Activated CD8-positive, alpha-beta memory T cell treated with anti-CD3 and anti-CD28 coated beads, Interleukin-2, amount 50 U/mL, for 1 hour (primary cell): ENCODE measurements around the gene TRAPPC1.
"Not testable (repeated sequence)": the region's sequence is repeated elsewhere in the genome, so short reads cannot be mapped to it uniquely, and the experiment has no call there.

ENCODE experiments used
- DNase-seq: peaks from one replicate; pipeline ENCODE4 v3.0.0-alpha.2; 2020; ENCODE audit errors: extremely low read depth

Gene TRAPPC1, protein sequence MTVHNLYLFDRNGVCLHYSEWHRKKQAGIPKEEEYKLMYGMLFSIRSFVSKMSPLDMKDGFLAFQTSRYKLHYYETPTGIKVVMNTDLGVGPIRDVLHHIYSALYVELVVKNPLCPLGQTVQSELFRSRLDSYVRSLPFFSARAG

DNA sequence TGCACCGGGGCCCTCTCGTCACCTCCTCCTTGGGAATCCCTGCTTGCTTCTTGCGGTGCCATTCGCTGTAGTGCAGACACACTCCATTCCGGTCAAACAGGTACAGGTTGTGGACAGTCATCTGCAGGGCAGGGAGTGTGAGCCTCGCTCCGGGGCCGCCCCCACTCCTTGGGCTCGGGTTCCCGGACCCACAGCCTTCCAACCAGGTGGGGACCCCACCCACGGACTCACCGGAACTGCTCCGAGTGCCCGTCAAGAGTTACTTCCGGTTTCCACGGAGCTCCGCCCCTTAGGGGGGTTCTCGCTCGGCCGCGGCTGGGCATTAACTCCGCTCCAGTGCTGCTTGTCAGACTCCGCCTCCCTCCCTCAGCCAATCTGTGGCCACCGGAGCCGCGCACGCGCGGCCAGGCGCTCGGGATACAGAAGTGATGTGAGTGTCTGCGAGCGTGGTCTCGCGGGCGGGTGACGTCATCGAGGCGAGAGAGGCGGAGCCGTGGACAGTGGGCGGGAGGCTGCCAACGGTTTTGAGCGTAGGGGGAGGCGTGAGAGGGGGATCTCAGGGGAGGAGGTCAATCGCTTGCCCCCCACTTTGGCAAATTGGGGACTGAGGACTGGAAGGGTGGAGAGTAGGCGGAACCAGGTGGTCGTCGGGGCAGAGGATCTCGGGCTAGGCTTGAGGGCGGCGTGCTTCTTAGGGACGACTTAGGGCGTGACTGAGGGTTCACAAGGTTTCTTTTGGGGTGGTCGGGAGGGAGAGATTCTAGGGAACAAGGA is at the start of gene TRAPPC1, which contains the start of gene CNTROB:
TSS of gene TRAPPC1 (minus strand) at position 238 of the 774 bp plus-strand sequence. CDS start at position 121, 117 bp downstream.
TSS of gene CNTROB (plus strand) at position 498 of the 774 bp plus-strand sequence. CDS start 874 bp downstream, outside the sequence.
- DNase-seq: peak; percentile 94

GRCh38 chr17:7977805-7978204 is 46.1 kb upstream of the TRAPPC1 start:
- no peak for DNase-seq

GRCh38 chr17:7977039-7977438 is 45.3 kb upstream of the TRAPPC1 start:
- DNase-seq: no peak

DNA sequence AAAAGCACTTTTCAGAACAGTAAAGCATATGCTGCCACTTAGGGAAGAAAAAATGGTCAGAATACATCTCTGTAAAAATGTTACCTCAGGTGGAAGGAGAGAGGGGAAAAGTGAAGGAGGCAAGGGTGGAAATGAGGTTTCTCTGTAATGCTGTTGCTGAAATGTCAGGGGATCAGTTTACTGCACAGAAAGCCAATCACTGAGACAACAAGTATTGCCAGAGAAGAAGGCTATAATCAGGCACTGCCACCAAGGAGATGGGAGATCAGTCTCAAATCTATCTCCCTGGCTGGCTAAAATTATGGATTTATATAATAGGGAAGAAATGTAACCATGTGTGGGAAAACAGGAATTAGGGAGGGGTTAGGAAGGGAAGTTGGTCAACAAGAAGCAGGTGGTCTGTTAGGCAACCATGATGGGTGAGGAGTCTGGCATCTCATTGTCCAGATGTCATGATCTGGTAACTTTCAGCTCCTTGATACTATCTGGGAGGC is 42.9 kb upstream of the TRAPPC1 start:
- no peak for DNase-seq

DNA sequence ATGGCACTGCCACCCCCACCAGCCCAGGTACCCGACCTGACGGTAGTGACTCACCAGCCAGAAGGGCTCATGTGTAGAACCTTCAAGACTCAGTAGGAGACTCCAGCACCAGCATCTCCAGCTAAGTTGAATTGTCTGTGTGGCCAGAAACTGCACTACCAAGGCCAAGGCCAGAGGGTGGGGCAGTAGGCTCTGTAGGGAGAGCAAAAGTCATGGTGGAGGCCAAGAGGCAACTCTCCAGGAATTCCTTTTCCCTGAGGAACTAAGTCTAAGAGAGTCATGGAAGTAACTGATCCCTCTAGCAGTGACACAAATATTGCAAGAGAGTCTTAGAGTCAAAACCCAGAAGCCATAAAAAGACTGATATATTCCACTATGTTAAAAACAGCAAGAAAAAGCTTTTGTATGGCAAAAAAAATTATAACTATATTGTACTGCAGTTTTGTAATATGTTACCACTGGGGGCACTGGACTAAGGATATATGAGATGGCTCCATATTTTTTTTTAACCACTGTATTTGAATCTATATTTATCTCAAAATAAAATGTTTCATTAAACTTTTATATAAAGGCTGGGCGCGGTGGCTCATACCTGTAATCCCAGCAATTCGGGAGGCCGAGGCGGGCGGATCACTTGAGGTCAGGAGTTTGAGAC is 40.5 kb upstream of the TRAPPC1 start:
- no peak for DNase-seq

DNA sequence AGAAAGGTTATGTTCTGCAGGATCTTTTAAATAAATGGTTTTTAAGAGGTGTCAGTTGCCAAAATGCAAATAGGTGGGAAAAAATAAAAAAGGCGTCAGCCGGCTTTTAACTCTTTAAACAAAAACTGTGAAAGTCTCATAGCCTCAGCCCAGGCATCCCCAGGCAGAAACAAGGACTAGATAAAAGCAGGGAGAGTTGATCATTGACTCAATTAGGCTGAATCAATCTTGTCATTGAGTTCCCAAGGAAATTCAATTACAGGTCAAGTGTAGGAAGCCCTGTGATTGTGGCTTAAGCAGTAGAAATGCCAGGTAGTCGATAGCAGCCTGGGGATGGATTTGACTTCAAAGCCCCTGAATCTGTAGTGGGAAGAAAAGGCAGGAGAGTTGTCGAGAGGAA is 39.9 kb upstream of the TRAPPC1 start:
- DNase-seq: no peak

GRCh38 chr17:7969433-7969832 is 37.7 kb upstream of the TRAPPC1 start:
- no peak for DNase-seq

GRCh38 chr17:7967751-7968150 is 36.0 kb upstream of the TRAPPC1 start:
- DNase-seq: no peak

DNA sequence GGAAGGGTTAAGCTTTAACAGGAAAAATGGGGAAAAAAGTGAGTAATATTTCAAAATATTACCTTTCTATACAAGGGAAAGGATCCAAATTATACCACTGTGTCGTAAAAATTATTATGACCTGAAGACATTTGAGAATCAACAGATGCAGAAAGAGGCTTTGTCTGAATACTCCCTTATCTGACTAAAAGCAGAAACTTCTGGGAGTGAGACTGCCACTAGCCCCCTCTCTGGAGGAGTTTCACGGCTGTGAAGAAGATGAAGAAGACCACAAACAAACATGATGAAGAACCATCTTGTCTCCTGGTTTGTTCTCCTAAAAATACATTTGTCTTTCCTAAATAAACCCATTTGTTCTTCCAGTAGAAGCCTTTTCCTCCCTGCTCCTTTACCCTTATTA is 29.7 kb upstream of the TRAPPC1 start:
- no peak for DNase-seq

GRCh38 chr17:7959503-7960253 is 27.9 kb upstream of the TRAPPC1 start:
- DNase-seq: no peak

- no peak for DNase-seq
Measured at GRCh38 chr17:7956228-7956965, 24.7 kb upstream of the TRAPPC1 start.

DNA sequence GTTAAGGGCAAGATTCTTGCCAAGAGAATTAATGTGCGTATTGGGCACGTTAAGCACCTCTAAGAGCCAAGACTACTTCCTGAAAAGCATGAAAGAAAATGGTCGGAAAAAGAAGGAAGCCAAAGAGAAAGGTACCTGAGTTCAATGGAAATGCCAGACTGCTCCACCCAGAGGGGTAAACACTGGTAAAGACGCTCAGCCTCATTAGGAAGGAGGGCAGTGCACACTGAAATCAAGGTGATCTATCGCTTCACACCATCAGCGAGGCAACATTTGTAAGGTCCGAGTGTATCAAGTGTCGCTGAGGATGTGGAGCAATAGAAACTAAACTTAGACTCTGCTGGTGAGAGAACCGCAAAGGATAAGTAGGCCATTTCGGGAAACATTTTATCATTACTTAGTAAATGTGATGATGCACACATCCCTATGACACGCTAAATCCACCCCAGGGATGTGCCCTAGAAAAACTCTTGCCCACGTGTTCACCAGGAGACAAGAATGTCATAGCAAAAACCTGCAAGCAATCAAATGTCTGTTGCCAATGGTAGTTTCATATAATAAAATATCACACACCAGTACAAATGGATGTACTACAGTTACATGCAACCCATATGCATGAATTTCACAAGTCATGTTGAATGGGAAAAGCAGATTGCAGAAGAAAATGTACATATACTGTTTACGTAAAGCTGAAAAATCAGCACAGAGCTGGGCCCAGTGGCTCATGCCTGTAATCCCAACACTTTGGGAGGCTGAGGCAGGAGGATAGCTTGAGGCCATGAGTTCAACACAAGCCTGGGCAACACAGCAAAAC is 23.9 kb upstream of the TRAPPC1 start:
- no peak for DNase-seq

- DNase-seq: not testable (repeated sequence)
Measured at GRCh38 chr17:7953266-7953665, 21.5 kb upstream of the TRAPPC1 start.

DNA sequence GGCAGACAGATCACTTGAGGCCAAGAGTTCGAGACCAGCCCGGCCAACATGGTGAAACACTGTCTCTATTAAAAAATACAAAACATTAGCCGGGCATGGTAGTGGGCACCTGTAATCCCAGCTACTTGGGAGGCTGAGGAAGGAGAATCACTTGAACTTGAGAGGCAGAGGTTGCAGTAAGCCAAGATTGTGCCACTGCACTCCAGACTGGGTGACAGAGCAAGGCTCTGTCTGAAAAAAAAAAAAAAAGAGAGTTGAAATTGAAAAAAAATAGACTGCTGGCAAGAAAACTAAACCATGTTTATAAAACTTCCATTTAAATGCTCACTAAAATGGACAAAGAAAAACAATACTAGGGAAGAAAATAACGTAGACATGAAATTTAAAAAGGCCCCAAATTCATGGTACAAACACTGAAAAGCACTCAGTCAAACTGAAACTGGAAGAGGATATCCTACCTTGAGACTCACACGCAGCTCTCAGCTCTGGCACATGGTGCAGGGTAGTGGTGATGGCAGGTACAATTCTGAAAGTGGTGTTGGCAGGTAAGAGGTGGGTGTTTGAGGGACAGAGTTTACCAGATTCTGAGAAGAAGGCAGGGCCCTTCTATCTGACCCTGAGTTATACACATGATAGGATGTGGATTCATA is 19.5 kb upstream of the TRAPPC1 start:
- DNase-seq: no peak

- DNase-seq: no peak
Measured at GRCh38 chr17:7950578-7950977, 18.8 kb upstream of the TRAPPC1 start.

DNA sequence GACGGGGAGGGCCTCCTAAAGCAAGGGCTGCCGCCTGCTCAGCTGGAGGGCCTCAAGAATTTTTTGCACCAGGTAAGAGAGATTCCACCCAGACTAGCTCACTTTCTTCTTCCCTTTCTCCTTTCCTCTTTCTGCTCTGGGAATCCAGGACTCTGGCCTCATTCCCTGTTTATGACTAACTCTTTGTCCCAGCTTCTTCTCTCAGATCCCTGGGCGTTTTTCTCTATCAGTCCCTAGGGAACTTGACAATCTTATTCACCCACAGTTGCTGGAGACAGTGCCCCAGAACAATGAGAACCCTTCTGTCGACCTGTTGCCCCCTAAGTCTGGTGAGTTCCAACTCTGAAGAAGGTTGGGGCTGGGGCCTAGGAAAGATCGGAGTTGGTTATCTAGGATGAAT is 15.9 kb upstream of the TRAPPC1 start:
- DNase-seq: no peak

- no peak for DNase-seq
Measured at GRCh38 chr17:7946441-7946840, 14.7 kb upstream of the TRAPPC1 start.

DNA sequence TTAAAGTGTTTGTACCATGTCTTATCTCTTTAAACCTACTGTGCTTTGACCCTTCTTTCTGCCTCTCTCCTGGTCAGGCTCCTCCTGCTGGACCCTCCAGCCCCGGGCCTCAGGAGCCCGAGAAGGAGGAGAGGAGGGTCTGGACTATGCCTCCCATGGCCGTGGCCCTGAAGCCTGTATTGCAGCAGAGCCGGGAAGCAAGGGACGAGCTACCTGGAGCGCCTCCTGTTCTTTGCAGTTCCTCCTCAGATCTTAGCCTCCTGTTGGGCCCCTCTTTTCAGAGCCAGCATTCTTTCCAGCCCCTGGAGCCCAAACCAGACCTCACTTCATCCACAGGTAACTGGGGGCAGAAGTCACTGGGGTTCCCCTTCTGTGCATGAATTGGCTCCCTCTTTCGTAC is 13.9 kb upstream of the TRAPPC1 start:
- no peak for DNase-seq

DNA sequence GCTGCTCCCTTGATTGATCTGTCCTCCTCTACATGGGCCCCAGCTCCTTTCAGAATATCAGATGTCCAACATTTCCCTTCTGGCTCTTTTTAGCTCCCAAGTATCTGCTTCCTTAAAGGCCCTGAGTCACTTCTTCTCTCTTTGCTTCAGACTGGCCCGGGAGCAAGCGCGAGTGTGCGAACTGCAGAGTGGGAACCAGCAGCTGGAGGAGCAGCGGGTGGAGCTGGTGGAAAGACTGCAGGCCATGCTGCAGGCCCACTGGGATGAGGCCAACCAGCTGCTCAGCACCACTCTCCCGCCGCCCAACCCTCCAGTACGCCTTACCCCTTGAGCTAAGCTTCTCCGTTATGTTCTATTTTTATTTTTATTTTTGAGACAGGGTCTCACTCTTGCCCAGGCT is 12.6 kb upstream of the TRAPPC1 start:
- DNase-seq: no peak

GRCh38 chr17:7943291-7943690 is 11.5 kb upstream of the TRAPPC1 start:
- no peak for DNase-seq
